IgD-negative memory B cell (primary cell): ENCODE results near the gene VEZF1. TPM values are rescaled to one million over a fixed set of nuclear protein-coding genes. Genes with fewer than 3 reads are reported as not detected.

Experiments used
- H3K27ac Mint-ChIP-seq, 3 donors: one replicate each; pipeline ENCODE4 v1.8.0; 2020 to 2022; ENCODE audit warnings: mild to moderate bottlenecking in 3 of 3, mixed read lengths in 3 of 3, moderate library complexity in 1 of 3
- H3K27me3 Mint-ChIP-seq: one replicate; pipeline ENCODE4 v1.8.0; 2021; ENCODE audit warnings: mixed read lengths
- H3K36me3 Mint-ChIP-seq: one replicate; pipeline ENCODE4 v1.8.0; 2020; ENCODE audit warnings: mild to moderate bottlenecking, mixed read lengths
- H3K4me1 Mint-ChIP-seq, 3 donors: one replicate each; pipeline ENCODE4 v1.8.0; 2020 to 2022; ENCODE audit warnings: mixed read lengths in 3 of 3, mild to moderate bottlenecking in 1 of 3
- H3K4me3 Mint-ChIP-seq, 4 donors: one replicate each; pipeline ENCODE4 v1.8.0; 2020 to 2022; ENCODE audit warnings: mild to moderate bottlenecking in 4 of 4, mixed read lengths in 4 of 4, moderate library complexity in 3 of 4
- H3K9me3 Mint-ChIP-seq, 3 donors: one replicate each; pipeline ENCODE4 v1.8.0; 2020 to 2021; ENCODE audit warnings: mixed read lengths in 3 of 3, mild to moderate bottlenecking in 1 of 3
- polyA plus RNA-seq: library from polyadenylated mRNA; unstranded; fragments of 300-500 nt; fragmentation: Illumina TruSeq; gene quantifications from one replicate; pipeline ENCODE4 v1.2.3, GENCODE V29; 2021

Gene VEZF1
- polyA plus RNA-seq, 1 donor from 2014 or later: 38.3 TPM

DNA sequence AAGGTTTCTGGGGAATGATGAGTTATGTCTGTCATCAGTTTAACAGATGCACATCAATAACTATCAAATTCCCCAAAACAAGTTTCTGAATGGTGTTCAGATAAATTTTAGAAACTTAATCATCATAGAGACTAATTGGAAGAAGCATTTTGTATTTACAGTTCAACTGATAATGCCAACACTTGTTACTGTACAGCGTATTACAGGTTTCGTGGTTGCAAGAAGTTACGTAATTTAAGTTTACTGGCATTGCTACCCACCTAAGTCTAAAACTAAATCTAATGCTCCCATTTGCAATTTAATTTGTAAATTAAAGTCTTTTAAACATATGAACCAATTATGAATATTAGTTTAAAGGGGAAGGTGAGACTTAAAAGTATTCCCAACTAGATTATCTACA lies 16.0 kb upstream of the VEZF1 start:
- peak overlapping the region in 1 of 4 donors; percentile 100 for H3K4me3 Mint-ChIP-seq
- no peak overlapping the region for H3K27ac Mint-ChIP-seq
- no peaks in the 10 kb centered on the region for H3K9me3 Mint-ChIP-seq
- H3K27me3 Mint-ChIP-seq: no peaks in the 10 kb centered on the region
- H3K36me3 Mint-ChIP-seq: peaks cover 5% of the 10 kb centered on the region
- peaks cover 36 to 49% (median 42%) of the 10 kb centered on the region in 3 donors for H3K4me1 Mint-ChIP-seq

DNA sequence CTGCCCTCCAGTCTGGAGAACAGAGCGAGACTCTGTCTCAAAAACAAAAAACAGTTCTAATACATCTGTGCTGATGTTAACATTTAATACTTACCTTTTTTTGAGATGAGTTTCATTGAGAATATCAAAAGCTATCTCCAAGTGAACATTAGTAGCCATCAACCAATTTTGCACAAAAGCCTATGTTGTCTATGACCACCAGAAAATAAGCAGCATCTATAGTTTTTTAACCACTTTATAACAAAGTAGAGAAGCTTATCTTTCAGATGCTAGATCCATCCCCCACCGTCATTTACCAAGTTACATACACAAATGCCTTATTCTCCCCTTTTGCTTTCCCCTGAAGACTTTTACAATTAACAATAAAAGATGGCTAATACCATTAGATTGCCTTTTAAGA lies 14.9 kb upstream of the VEZF1 start:
- Mint-ChIP-seq H3K4me3 (peak overlapping the region in 3 of 4 donors; percentile 13 to 72 (median 16)), H3K4me1 (peaks cover 36 to 49% (median 41%) of the 10 kb centered on the region in 3 donors), H3K27me3 (no peaks in the 10 kb centered on the region), H3K27ac (peak overlapping the region; percentile 37 to 59 (median 53)), H3K9me3 (no peaks in the 10 kb centered on the region), H3K36me3 (peaks cover 5% of the 10 kb centered on the region)

DNA sequence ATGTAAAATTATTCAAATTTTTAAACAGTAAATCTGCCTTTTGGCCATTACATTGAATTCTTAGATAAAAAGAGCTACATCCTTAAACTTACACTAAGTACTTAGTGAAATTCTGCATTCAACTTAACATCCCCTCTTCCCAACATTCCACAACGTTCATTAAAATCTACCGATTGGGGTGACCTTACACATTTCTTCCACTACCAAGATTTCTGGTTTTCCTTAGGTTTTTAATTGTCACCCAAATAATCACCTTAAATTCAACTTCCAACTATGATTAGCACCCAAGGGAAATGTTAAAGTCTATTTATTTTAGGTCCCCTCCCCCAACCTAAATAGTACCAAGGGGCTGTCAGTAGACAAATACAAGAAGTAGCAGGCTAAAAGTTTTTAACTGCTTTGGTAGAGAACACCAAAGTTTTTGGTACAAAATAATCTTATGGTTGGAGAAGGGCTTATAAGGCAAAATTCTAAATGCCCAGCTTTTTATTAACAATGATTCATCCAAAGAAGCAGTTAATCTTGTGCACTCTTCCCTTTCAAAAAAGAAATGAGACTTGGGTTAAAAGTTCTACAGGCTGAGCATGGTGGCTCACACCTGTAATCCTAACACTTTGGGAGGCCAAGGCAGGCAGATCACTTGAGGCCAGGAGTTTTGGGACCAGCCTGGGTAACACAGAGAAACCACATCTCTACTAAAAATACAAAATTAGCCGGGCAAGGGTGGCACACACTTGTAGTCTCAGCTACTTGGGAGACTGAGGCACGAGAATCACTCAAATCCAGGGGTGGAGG lies 14.3 kb upstream of the VEZF1 start:
- Mint-ChIP-seq H3K27me3 (no peaks in the 10 kb centered on the region), H3K27ac (peak overlapping the region in 2 of 3 donors; percentile 37 to 59), H3K4me1 (peaks cover 36 to 46% (median 39%) of the 10 kb centered on the region in 3 donors), H3K36me3 (peaks cover 5% of the 10 kb centered on the region), H3K4me3 (peak overlapping the region in 1 of 4 donors; percentile 72), H3K9me3 (no peaks in the 10 kb centered on the region)

DNA sequence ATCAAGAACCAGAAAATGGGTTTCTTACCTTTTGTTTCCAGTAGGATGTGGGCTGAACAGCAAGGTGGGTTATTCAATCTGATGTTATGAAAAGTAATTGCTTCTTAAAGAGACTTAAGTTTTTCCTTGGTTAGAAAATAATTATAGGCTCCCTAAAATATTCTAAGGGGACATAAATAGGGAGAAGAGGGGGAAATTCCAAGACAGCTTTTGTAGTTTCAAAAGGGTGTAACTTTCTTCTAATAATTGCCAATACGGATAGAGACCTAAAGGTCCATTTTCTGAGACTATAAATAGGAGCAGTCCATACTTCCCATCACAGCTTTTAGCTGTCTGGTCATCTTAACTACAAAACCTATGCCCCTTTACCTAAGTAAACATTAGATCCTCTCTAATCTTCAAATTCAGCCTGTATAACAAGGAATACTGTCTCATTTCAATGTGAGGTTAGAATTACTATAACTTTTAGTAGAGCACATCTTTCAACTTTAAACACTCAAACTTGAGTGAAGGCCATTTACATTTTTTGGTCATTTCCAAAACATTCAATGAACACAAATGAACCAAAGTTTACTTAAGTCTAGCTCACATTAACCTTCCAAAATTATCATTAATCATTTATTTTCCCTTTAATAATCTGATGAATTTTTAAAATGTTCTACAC lies 13.5 kb upstream of the VEZF1 start:
- H3K36me3 Mint-ChIP-seq: peaks cover 5% of the 10 kb centered on the region
- peak overlapping the region in 2 of 3 donors; percentile 37 to 59 for H3K27ac Mint-ChIP-seq
- no peaks in the 10 kb centered on the region for H3K27me3 Mint-ChIP-seq
- no peaks in the 10 kb centered on the region for H3K9me3 Mint-ChIP-seq
- no peak overlapping the region for H3K4me3 Mint-ChIP-seq
- H3K4me1 Mint-ChIP-seq: peaks cover 35 to 43% (median 37%) of the 10 kb centered on the region in 3 donors

DNA sequence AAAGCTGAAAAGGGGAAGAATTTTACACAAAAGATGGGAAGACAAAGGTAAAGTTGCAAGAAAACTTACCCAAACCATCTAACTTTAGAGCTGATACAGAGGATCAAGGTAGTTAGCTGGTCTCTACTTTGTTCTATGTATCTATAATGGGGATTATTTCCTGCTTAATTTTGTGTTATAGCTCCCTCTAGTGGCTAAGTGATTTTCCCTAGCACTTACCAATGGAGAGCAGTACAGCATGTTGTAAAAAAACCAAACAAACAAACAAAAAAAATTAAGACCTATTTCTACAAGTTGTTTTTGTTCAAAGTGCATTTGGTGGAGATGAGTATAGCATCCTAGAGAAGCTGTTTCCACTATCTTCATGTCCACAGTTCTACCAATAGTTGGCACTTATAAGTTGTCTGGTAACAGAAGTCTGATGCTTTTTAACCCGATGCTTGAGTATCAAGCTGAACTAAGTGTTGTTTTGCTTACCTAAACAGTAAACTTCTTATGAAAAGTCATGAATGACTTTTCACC lies 11.5 kb upstream of the VEZF1 start:
- Mint-ChIP-seq H3K27me3 (no peaks in the 10 kb centered on the region), H3K27ac (peak overlapping the region in 2 of 3 donors; percentile 35 to 80), H3K9me3 (no peaks in the 10 kb centered on the region), H3K4me3 (peak overlapping the region in 1 of 4 donors; percentile 79), H3K36me3 (no peaks in the 10 kb centered on the region), H3K4me1 (peaks cover 22 to 31% (median 26%) of the 10 kb centered on the region in 3 donors)

DNA sequence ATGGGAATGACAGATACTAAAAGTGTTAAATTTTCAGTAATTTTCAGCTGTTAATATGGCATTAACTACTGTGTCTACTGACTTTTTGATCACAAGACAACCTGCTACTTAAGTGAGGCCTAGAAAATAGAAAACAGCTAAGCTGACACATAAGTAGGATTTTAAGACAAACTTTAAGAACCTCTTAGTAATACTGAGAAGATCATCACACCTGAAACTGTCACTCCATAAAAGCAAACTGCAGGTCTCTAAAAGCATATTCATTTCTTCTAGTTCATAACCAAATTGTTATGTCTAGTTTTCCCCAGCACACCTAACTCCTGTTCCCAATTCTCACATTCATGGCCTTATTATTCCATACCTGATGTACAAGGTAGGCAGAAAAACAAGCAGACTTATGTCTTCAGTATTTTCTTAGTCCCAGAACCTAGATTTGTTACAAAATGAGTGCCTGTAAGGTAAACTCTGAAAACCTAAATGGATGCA lies 11.0 kb upstream of the VEZF1 start:
- Mint-ChIP-seq H3K36me3 (no peaks in the 10 kb centered on the region), H3K4me3 (peak overlapping the region in 1 of 4 donors; percentile 79), H3K4me1 (peaks cover 25 to 35% (median 29%) of the 10 kb centered on the region in 3 donors), H3K27me3 (no peaks in the 10 kb centered on the region), H3K9me3 (no peaks in the 10 kb centered on the region), H3K27ac (peak overlapping the region in 2 of 3 donors; percentile 35 to 80)

DNA sequence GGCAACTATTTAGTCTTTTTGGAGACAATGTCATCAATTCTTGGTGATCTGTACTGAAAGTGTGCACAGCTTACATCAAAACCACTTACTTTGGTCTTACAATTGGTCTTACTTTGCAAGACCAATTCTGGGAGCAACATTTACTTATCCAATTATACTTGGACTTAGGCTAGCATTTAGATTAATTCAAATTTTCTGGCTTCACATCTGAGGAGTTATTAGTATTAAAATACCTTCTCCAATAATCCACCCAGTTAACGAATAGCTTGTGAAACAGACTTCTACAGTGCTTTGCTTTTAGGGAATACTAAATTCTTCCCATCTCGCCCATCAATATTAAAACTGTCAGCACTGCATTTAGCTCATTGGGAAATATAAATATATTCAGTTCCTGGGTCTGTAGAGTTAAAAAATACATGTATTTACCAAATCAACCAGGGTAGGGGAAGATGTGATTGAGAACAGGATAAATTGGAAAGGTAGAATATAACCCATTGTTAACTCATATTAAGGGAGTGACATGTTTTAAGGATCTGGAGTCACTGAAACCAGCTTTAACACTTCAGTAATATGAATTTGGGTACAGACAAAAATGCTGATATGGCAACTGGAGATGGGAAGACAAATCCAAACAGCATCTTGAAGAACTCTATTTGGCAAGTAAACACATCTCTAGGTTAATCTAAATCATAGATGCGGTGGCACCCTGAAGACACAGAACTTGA lies 9.2 kb upstream of the VEZF1 start:
- Mint-ChIP-seq H3K27me3 (no peaks in the 10 kb centered on the region), H3K36me3 (no peaks in the 10 kb centered on the region), H3K9me3 (no peaks in the 10 kb centered on the region), H3K4me1 (peaks cover 27 to 40% (median 30%) of the 10 kb centered on the region in 3 donors), H3K4me3 (peak overlapping the region in 1 of 4 donors; percentile 25), H3K27ac (peak overlapping the region in 2 of 3 donors; percentile 52 to 54)

DNA sequence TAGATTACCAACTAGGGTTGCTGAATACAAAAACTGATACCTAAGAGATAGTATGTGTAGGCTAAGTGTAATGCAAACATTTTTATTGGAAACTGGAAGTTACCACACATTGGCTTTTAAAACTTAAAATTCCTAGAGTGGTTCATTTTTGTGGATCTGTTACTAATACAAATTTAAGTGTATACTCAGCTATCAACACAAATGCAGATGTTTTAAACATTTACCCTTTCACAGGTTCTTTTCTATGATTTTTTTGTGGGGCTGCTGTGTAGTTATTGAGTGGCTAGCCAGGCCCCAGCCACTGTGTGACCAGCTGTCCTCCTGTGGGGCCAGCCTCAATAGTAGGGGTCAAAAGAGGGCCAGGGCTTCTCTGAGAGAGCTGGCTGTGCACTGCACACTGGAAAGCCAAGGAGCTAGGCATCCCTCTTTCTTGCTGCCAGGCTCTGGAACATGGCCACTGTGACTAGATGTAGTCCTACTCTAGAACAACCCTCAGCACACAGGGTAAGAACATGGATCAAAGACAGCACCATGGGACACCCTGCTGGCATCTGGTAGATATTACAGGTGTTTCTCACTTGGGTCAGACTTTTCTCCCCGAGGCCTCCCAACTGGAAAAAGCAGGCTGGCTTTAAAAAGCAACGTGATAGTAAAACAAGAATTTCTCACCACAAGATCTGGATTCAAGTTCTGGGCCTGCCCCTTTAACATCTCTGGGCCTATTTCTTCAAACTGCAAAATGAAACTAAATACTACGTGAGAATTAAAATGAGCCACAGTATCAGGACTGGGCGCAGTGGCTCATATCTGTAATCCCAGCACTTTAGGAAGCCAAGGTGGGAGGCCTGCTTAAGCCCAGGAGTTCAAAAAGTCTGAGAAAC lies 7.3 kb upstream of the VEZF1 start:
- peaks cover 27 to 39% (median 28%) of the 10 kb centered on the region in 3 donors for H3K4me1 Mint-ChIP-seq

DNA sequence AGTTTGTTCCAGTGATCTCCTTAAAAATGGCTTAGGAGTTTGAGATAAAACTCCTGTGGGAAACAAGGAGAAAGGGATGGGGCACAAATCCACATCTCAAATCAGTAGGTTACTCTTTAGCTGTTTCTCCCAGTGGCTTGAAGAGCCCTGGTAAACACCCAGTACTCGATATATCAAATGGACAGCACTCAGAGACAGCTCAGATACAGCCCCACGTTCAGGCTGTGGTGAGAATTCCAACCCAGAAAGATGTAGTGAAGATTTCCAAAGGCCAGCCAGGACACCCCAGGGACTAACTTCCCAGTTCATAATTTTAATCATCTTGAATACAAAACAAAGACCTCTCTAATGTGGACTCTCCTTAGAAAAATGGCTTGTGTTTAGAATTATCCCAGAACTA lies 6.4 kb upstream of the VEZF1 start:
- Mint-ChIP-seq H3K4me3 (no peak overlapping the region), H3K27me3 (no peaks in the 10 kb centered on the region), H3K9me3 (no peaks in the 10 kb centered on the region), H3K4me1 (peaks cover 29 to 35% (median 30%) of the 10 kb centered on the region in 3 donors), H3K36me3 (no peaks in the 10 kb centered on the region), H3K27ac (peak overlapping the region in 1 of 3 donors; percentile 43)

More for the DNA sequence above, 7.3 kb upstream of the VEZF1 start:
- H3K27me3 Mint-ChIP-seq: no peaks in the 10 kb centered on the region
- no peaks in the 10 kb centered on the region for H3K9me3 Mint-ChIP-seq
- peak overlapping the region; percentile 5 to 76 (median 16) for H3K27ac Mint-ChIP-seq
- no peaks in the 10 kb centered on the region for H3K36me3 Mint-ChIP-seq
- H3K4me3 Mint-ChIP-seq: peak overlapping the region in 1 of 4 donors; percentile 2

DNA sequence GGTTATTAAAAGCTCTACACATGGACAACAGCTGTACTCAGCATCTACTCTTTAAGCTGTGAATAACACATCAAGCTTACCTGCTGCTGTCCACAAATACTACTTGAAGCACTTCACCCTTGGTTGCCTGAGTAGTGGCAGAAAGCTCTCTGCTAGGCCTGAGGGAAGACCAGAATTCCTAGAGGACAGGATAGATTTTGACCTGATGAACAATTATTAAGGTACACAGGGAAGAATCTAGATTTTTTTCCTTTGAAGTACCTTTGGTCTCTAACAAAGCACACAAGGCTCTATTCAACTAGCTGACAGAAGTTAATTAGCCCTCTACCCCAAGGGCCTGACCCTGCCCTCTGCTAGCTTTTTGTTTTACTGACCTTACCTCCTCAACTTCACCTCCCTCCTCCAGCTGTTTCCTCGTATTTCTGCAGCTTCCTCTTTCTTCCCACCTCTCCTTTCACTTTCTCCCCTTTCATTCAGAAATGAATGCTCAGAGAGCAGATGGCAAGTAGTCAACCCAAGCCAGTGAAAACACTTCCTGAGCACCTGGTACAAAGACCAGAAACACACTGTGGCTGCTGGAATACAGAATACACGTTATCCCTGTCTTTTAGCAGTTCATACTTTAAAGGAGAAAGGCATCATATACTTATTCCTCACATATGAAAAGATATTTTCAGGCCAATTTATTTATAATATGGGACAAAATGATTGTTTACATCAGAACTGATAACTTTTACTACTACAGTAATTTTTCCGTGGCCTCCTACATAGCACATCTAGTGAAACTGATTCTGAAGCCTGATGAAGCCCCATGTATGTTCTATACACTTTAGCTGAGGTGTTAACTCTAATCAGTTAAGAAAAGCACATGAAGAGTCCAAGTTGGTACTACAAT lies 5.7 kb upstream of the VEZF1 start:
- H3K9me3 Mint-ChIP-seq: no peaks in the 10 kb centered on the region
- peaks cover 30 to 32% (median 31%) of the 10 kb centered on the region in 3 donors for H3K4me1 Mint-ChIP-seq
- H3K27ac Mint-ChIP-seq: peak overlapping the region in 1 of 3 donors; percentile 43
- H3K27me3 Mint-ChIP-seq: no peaks in the 10 kb centered on the region
- no peaks in the 10 kb centered on the region for H3K36me3 Mint-ChIP-seq
- peak overlapping the region in 3 of 4 donors; percentile 19 to 65 (median 25) for H3K4me3 Mint-ChIP-seq

DNA sequence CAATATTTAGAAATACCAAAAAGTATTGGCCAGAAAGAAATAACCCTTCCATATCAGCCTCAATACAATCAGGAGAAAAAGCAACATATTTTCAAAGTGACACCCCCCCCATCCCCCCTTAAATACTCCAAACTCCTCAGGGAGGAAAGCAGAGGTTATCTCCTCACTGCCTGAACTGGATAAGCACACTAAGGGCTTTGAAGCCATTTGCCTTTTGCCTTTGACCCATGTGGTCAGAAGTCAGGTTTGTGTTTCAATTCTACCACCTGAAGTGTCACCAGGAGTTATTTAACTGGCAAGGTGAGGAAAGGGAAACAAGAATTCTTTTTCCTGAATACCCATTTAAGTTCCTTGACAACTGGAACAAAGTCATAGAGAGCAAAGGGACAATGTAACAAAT lies 3.5 kb upstream of the VEZF1 start:
- Mint-ChIP-seq H3K27me3 (no peaks in the 10 kb centered on the region), H3K36me3 (no peaks in the 10 kb centered on the region), H3K4me3 (peak overlapping the region in 1 of 4 donors; percentile 55), H3K27ac (no peak overlapping the region), H3K9me3 (no peaks in the 10 kb centered on the region), H3K4me1 (peaks cover 31 to 36% (median 33%) of the 10 kb centered on the region in 3 donors)

DNA sequence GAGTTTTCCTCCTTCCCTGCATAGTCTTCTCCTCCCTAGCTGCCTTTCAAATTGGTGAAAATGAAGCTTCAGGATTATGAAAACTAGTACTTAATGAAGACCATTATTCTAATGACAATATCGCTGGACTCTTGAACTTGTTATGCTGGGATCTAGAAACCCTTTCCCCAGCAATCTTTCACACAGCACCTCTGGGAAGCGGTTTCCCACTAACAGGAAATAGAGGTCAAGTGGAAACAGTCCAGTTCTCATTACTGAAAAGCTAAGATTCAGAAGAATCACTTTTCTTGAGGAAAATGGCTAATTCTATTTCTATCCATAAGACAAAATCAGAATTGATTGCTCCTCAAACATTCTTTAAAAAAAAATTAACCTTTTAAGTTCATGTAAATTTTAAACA lies 2.0 kb upstream of the VEZF1 start:
- Mint-ChIP-seq H3K9me3 (no peaks in the 10 kb centered on the region), H3K36me3 (no peaks in the 10 kb centered on the region), H3K4me1 (peaks cover 31 to 44% (median 37%) of the 10 kb centered on the region in 3 donors), H3K27ac (peak overlapping the region in 1 of 3 donors; percentile 89), H3K27me3 (no peaks in the 10 kb centered on the region), H3K4me3 (peak overlapping the region in 2 of 4 donors; percentile 60 to 91)
